ENCODE results near the gene MFGE8. TPM values are rescaled to one million over a fixed set of nuclear protein-coding genes. Genes with fewer than 3 reads are reported as not detected.

MFGE8 gene
- total RNA-seq, 2 experiments from 2014 or later, result 87.9 to 93.0 TPM

- Mint-ChIP-seq H3K27ac (no peak overlapping the region), H3K36me3 (ENCODE audit: low read depth) (peaks cover 79% of the 10 kb centered on the region)
- no peaks in the 10 kb centered on the region for H3K9me3 ChIP-seq (ENCODE audit: control insufficient read depth in 1 of 2, insufficient read depth in 1 of 2, low read length in 2 of 2)
These were observed 34.4 kb downstream of the MFGE8 start for GRCh38 chr15:88878720-88879184.

GRCh38 chr15:88877906-88878305 is 35.3 kb downstream of the MFGE8 start:
- Histone ChIP-seq H3K27ac (ENCODE audit: low read depth in 1 of 2, low read length in 2 of 2) (no peak overlapping the region), H3K36me3 (ENCODE audit: insufficient read depth, low read length) (peaks cover 52% of the 10 kb centered on the region), H3K27me3 (ENCODE audit: control insufficient read depth in 1 of 2, insufficient read depth in 2 of 2, low read length in 2 of 2) (no peaks in the 10 kb centered on the region), H3K4me3 (ENCODE audit: low read length) (no peak overlapping the region), H3K4me1 (ENCODE audit: insufficient read depth, low read length) (peaks cover 2% of the 10 kb centered on the region), H3K9me3 (ENCODE audit: control insufficient read depth in 1 of 2, insufficient read depth in 1 of 2, low read length in 2 of 2) (no peaks in the 10 kb centered on the region)
- no peaks in the 10 kb centered on the region for H3K4me1 Mint-ChIP-seq (ENCODE audit: low read depth)
- H3K4me3 Mint-ChIP-seq, result no peak overlapping the region
- TF ChIP-seq CTCF (IDR thresholded peaks at IDR 0.05), result no peak
- no peak overlapping the region for H3K27ac Mint-ChIP-seq
- CTCF ChIA-PET, result no interaction called here
- H3K27me3 Mint-ChIP-seq, result no peaks in the 10 kb centered on the region
- intact Hi-C loops (cut with DNase I, micrococcal nuclease), result no loop called here
- peaks cover 71% of the 10 kb centered on the region for H3K36me3 Mint-ChIP-seq (ENCODE audit: low read depth)
- POLR2A ChIA-PET, result no interaction called here
- ATAC-seq (ENCODE audit: poor library complexity) (no peak), DNase-seq (no peak)
- H3K9me3 Mint-ChIP-seq, result no peaks in the 10 kb centered on the region

More at GRCh38 chr15:88878720-88879184, 34.4 kb downstream of the MFGE8 start:
- peak; percentile 45 for TF ChIP-seq CTCF (IDR thresholded peaks at IDR 0.05)
- Histone ChIP-seq H3K36me3 (ENCODE audit: insufficient read depth, low read length) (peaks cover 60% of the 10 kb centered on the region), H3K4me3 (ENCODE audit: low read length) (no peak overlapping the region), H3K27me3 (ENCODE audit: control insufficient read depth in 1 of 2, insufficient read depth in 2 of 2, low read length in 2 of 2) (no peaks in the 10 kb centered on the region), H3K4me1 (ENCODE audit: insufficient read depth, low read length) (peaks cover 2% of the 10 kb centered on the region), H3K27ac (ENCODE audit: low read depth in 1 of 2, low read length in 2 of 2) (no peak overlapping the region)
- ChIA-PET POLR2A (interaction anchor here (0.6 to 1.4 kb wide), 2 partner anchors 26 to 245 kb away, joined by 3 to 4 read pairs; no protein-coding TSS in a partner anchor), CTCF (interaction anchor here (1.0 to 1.4 kb wide), 2 partner anchors 26 to 254 kb away, joined by 3 to 6 read pairs; no protein-coding TSS in a partner anchor)
- DNase-seq (peak in 9 of 14 experiments; percentile 10 to 59 (median 26)), ATAC-seq (ENCODE audit: poor library complexity) (peak; percentile 64)
- peaks cover 5% of the 10 kb centered on the region for H3K4me1 Mint-ChIP-seq (ENCODE audit: low read depth)
- H3K4me3 Mint-ChIP-seq, result no peak overlapping the region
- H3K9me3 Mint-ChIP-seq, result no peaks in the 10 kb centered on the region
- intact Hi-C loops (cut with DNase I, micrococcal nuclease), result no loop called here
- H3K27me3 Mint-ChIP-seq, result no peaks in the 10 kb centered on the region

GRCh38 chr15:88877415-88877814 is 35.8 kb downstream of the MFGE8 start:
- intact Hi-C loops (cut with DNase I, micrococcal nuclease), result no loop called here
- no peak overlapping the region for H3K27ac ChIP-seq (ENCODE audit: low read depth in 1 of 2, low read length in 2 of 2)
- H3K4me1 ChIP-seq (ENCODE audit: insufficient read depth, low read length), result peaks cover 2% of the 10 kb centered on the region
- ATAC-seq (ENCODE audit: poor library complexity) (no peak), DNase-seq (no peak)
- Mint-ChIP-seq H3K9me3 (no peaks in the 10 kb centered on the region), H3K4me1 (ENCODE audit: low read depth) (no peaks in the 10 kb centered on the region), H3K27ac (no peak overlapping the region), H3K27me3 (no peaks in the 10 kb centered on the region), H3K36me3 (ENCODE audit: low read depth) (peaks cover 72% of the 10 kb centered on the region), H3K4me3 (no peak overlapping the region)
- POLR2A ChIA-PET, result no interaction called here
- TF ChIP-seq CTCF (IDR thresholded peaks at IDR 0.05), result no peak
- peaks cover 52% of the 10 kb centered on the region for H3K36me3 ChIP-seq (ENCODE audit: insufficient read depth, low read length)
- H3K4me3 ChIP-seq (ENCODE audit: low read length), result no peak overlapping the region
- no peaks in the 10 kb centered on the region for H3K9me3 ChIP-seq (ENCODE audit: control insufficient read depth in 1 of 2, insufficient read depth in 1 of 2, low read length in 2 of 2)
- CTCF ChIA-PET, result no interaction called here
- H3K27me3 ChIP-seq (ENCODE audit: control insufficient read depth in 1 of 2, insufficient read depth in 2 of 2, low read length in 2 of 2), result no peaks in the 10 kb centered on the region
